Islet of Langerhans (tissue), 1 donor: Measurements from ENCODE around the gene NLK.
"Not testable (repeated sequence)": the region's sequence is repeated elsewhere in the genome, so short reads cannot be mapped to it uniquely, and the experiment has no call there.

ENCODE experiments used
- FAIRE-seq: peaks from one replicate; lab custom pipeline; 2011; peaks lifted over from hg19 to GRCh38; lab: Jason Lieb, UNC

NLK gene

GRCh38 chr17:28072936-28073533 is 30.6 kb downstream of the NLK start:
- FAIRE-seq, result peak; percentile 24

- FAIRE-seq, result no peak
Observed at GRCh38 chr17:28074010-28074409, 31.5 kb downstream of the NLK start.

GRCh38 chr17:28076144-28076543 is 33.7 kb downstream of the NLK start:
- no peak for FAIRE-seq

GRCh38 chr17:28077140-28077539 is 34.7 kb downstream of the NLK start:
- not testable (repeated sequence) for FAIRE-seq

- FAIRE-seq, result no peak
Observed at GRCh38 chr17:28078341-28079229, 36.1 kb downstream of the NLK start.

- no peak for FAIRE-seq
Observed at GRCh38 chr17:28081467-28081866, 39.0 kb downstream of the NLK start.

GRCh38 chr17:28085766-28086165 is 43.3 kb downstream of the NLK start:
- no peak for FAIRE-seq

GRCh38 chr17:28086519-28086918 is 44.0 kb downstream of the NLK start:
- peak; percentile 17 for FAIRE-seq

GRCh38 chr17:28087743-28088142 is 45.3 kb downstream of the NLK start:
- no peak for FAIRE-seq

- no peak for FAIRE-seq
Observed at GRCh38 chr17:28090551-28090950, 48.1 kb downstream of the NLK start.

GRCh38 chr17:28092088-28092487 is 49.6 kb downstream of the NLK start:
- no peak for FAIRE-seq

GRCh38 chr17:28093999-28094716 is 51.7 kb downstream of the NLK start:
- FAIRE-seq, result no peak

GRCh38 chr17:28096756-28097155 is 54.3 kb downstream of the NLK start:
- FAIRE-seq, result peak; percentile 17

- FAIRE-seq, result no peak
Observed at GRCh38 chr17:28097254-28097653, 54.8 kb downstream of the NLK start.

GRCh38 chr17:28097901-28098300 is 55.4 kb downstream of the NLK start:
- FAIRE-seq, result no peak

GRCh38 chr17:28098591-28098990 is 56.1 kb downstream of the NLK start:
- not testable (repeated sequence) for FAIRE-seq

GRCh38 chr17:28100251-28100650 is 57.8 kb downstream of the NLK start:
- FAIRE-seq, result no peak

- FAIRE-seq, result no peak
Observed at GRCh38 chr17:28100936-28101335, 58.5 kb downstream of the NLK start.

GRCh38 chr17:28101919-28102318 is 59.4 kb downstream of the NLK start:
- no peak for FAIRE-seq

GRCh38 chr17:28105501-28105900 is 63.0 kb downstream of the NLK start:
- no peak for FAIRE-seq

GRCh38 chr17:28110184-28110583 is 67.7 kb downstream of the NLK start:
- peak; percentile 79 for FAIRE-seq

GRCh38 chr17:28112181-28112580 is 69.7 kb downstream of the NLK start:
- no peak for FAIRE-seq

GRCh38 chr17:28112606-28113005 is 70.1 kb downstream of the NLK start:
- no peak for FAIRE-seq
